NCI-H2227 treated with DMSO at 0.1 percent for 48 hours (cell line): ENCODE measurements around the gene ACER2.
"Not testable (repeated sequence)": the region's sequence is repeated elsewhere in the genome, so short reads cannot be mapped to it uniquely, and the experiment has no call there.

ENCODE experiments used
- DNase-seq: peaks from one replicate; lab custom pipeline; 2025; lab: John Stamatoyannopoulos, UW

Gene ACER2

GRCh38 chr9:19409401-19410194 is 789 bp downstream of the ACER2 start:
- DNase-seq = peak; percentile 19

- DNase-seq = no peak
Observed at GRCh38 chr9:19410195-19410503, 1.3 kb downstream of the ACER2 start.

GRCh38 chr9:19410594-19410993 is 1.8 kb downstream of the ACER2 start:
- DNase-seq = no peak

GRCh38 chr9:19411316-19411715 is 2.5 kb downstream of the ACER2 start:
- DNase-seq = no peak

- DNase-seq = not testable (repeated sequence)
Observed at GRCh38 chr9:19413456-19413855, 4.6 kb downstream of the ACER2 start.

GRCh38 chr9:19416143-19416542 is 7.3 kb downstream of the ACER2 start:
- DNase-seq = no peak

GRCh38 chr9:19420877-19421276 is 12.1 kb downstream of the ACER2 start:
- DNase-seq = no peak

GRCh38 chr9:19423163-19423562 is 14.4 kb downstream of the ACER2 start:
- DNase-seq = peak; percentile 3

- DNase-seq = no peak
Observed at GRCh38 chr9:19424176-19424779, 15.5 kb downstream of the ACER2 start.

GRCh38 chr9:19429595-19429994 is 20.8 kb downstream of the ACER2 start:
- no peak for DNase-seq

GRCh38 chr9:19430201-19430760 is 21.5 kb downstream of the ACER2 start:
- no peak for DNase-seq

GRCh38 chr9:19431361-19432171 is 22.8 kb downstream of the ACER2 start:
- DNase-seq = no peak

- no peak for DNase-seq
Observed at GRCh38 chr9:19432473-19432872, 23.7 kb downstream of the ACER2 start.

- not testable (repeated sequence) for DNase-seq
Observed at GRCh38 chr9:19433729-19434128, 24.9 kb downstream of the ACER2 start.

- no peak for DNase-seq
Observed at GRCh38 chr9:19440376-19440775, 31.6 kb downstream of the ACER2 start.

GRCh38 chr9:19440823-19441580 is 32.2 kb downstream of the ACER2 start:
- DNase-seq = no peak

- DNase-seq = no peak
Observed at GRCh38 chr9:19441730-19442129, 32.9 kb downstream of the ACER2 start.

- DNase-seq = no peak
Observed at GRCh38 chr9:19442240-19442639, 33.4 kb downstream of the ACER2 start.

GRCh38 chr9:19445452-19445851 is 36.6 kb downstream of the ACER2 start:
- no peak for DNase-seq

- no peak for DNase-seq
Observed at GRCh38 chr9:19446361-19446861, 37.6 kb downstream of the ACER2 start.

GRCh38 chr9:19451240-19452087 is 42.7 kb downstream of the ACER2 start:
- no peak for DNase-seq
